ENCODE data around the gene PRUNE2.
"Not testable (repeated sequence)": the region's sequence is repeated elsewhere in the genome, so short reads cannot be mapped to it uniquely, and the experiment has no call there.

The PRUNE2 gene

GRCh38 chr9:76798527-76798926, 107.4 kb downstream of the PRUNE2 start:
- no peak for DNase-seq (ENCODE audit: low spot score)

GRCh38 chr9:76796296-76796695, 109.6 kb downstream of the PRUNE2 start:
- DNase-seq (ENCODE audit: low spot score), result no peak

GRCh38 chr9:76793784-76794431, 112.0 kb downstream of the PRUNE2 start:
- DNase-seq (ENCODE audit: low spot score), result no peak

DNA sequence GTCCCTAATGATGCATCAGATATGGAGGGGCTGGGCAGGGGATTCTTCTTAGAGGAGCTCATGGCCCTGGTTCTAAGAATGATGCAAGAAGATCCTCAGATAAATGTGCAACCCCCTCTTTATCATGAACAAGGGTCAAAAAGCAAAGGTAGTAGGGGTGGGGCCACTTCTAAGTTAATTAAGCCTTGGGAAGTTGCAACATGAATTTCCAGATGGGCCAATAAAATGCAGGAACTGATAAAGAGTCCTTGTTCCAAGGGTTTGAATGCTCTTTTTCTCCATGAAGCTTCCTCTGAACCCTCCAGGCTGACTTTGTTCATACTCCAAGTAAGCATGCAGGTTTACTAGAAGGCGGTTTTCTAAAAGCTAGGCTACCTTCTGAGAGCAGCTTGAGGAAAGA, 116.1 kb downstream of the PRUNE2 start:
- no peak for DNase-seq (ENCODE audit: low spot score)

GRCh38 chr9:76787677-76788076, 118.2 kb downstream of the PRUNE2 start:
- DNase-seq (ENCODE audit: low spot score), result no peak

GRCh38 chr9:76785501-76785900, 120.4 kb downstream of the PRUNE2 start:
- DNase-seq (ENCODE audit: low spot score), result no peak

DNA sequence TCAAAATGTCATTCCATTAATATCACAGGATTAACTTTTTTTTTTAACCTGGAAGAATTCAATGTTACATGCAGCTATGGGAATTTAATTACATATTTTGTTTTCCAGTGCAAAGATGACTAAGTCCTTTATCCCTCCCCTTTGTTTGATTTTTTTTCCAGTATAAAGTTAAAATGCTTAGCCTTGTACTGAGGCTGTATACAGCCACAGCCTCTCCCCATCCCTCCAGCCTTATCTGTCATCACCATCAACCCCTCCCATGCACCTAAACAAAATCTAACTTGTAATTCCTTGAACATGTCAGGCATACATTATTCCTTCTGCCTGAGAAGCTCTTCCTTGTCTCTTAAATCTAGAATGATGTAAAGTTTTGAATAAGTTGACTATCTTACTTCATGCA, 121.0 kb downstream of the PRUNE2 start:
- DNase-seq (ENCODE audit: low spot score), result no peak

GRCh38 chr9:76772686-76773445, 133.0 kb downstream of the PRUNE2 start:
- DNase-seq (ENCODE audit: low spot score), result no peak

- no peak for DNase-seq (ENCODE audit: low spot score)
These were observed 139.8 kb downstream of the PRUNE2 start for GRCh38 chr9:76766126-76766525.

DNA sequence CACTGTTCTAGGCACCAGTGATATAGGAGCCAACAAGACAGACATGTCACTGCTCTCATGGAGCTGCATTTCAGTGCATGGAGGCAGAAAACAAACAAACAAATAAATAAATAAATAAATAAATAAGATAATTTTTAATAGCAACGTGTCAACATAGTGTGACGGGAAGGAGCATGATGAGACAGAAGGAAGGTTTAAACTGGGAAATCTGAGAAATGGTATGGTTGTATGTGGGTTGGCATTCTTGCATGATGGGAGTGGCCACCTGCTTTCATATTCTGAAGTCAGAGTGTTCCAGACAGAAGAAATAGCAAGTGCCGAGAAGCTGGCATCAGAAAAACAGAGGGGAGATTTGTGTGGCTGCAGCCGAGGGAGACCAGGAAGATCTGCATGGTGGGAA, 141.8 kb downstream of the PRUNE2 start, which contains the start of gene PCA3:
Gene PCA3 (plus strand): TSS at position 301 of the 400 bp plus-strand sequence.
- DNase-seq (ENCODE audit: low spot score), result no peak

GRCh38 chr9:76761448-76761847, 144.5 kb downstream of the PRUNE2 start:
- peak; percentile 8 for DNase-seq (ENCODE audit: low spot score)

- DNase-seq (ENCODE audit: low spot score), result no peak
These were observed 146.2 kb downstream of the PRUNE2 start for GRCh38 chr9:76759732-76760131.

DNA sequence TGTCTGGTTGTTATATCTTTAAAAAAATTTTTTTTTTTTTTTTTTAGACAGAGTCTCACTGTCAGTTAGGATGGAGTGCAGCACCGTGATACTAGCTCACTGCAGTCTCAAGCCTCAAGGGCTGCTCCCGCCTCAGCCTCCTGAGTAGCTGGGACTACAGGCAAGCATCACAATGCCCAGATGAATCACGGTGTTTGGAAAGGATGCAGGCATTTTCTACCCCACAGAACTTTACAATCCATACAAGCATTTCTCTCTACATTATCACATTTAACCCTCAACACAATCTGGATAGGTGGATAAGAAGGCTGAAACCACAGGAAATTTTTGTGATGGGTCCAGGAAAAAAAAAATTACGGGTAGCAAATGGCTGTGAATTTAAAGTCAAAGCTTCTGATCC, 147.4 kb downstream of the PRUNE2 start:
- DNase-seq (ENCODE audit: low spot score), result no peak

GRCh38 chr9:76756941-76757673, 148.8 kb downstream of the PRUNE2 start:
- no peak for DNase-seq (ENCODE audit: low spot score)

DNA sequence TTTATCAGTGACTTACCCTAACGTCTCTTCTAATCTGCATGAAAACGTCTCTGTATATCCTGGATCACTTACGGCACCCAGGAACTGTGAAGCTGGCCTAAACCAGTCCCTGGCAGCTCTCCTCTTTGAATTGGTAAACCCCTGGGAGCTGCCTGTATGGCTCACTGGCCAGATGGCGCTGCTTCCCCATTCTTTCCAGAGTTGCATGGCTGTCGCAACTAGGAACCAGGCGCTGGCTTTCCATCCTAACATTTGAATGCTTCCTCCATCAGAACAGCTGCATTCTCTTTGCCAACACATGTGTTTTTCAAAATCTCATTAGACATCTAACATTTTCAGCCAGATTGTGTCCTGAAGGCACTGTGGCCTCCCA, 149.7 kb downstream of the PRUNE2 start:
- peak; percentile 66 for DNase-seq (ENCODE audit: low spot score)

GRCh38 chr9:76751001-76751400, 154.9 kb downstream of the PRUNE2 start:
- no peak for DNase-seq (ENCODE audit: low spot score)

DNA sequence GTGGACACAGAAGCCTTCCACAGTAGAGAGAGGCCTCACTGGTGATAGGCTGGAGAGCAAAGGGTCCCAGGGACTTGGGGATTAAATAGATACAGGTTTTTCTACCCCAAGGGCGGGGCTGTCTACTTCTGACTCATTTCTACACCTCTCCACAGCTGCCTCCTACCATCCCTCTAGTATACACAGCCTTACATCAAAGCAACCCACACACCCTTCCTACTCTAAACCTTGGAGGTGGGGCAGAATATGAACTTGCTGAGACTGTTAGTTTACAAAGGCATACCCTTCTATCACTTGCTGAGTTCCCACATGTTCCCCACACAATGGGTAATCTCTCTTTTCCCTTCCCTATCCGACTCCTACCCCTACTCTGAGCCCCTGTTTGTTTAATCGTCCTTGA, 161.6 kb downstream of the PRUNE2 start:
- DNase-seq (ENCODE audit: low spot score), result no peak

DNA sequence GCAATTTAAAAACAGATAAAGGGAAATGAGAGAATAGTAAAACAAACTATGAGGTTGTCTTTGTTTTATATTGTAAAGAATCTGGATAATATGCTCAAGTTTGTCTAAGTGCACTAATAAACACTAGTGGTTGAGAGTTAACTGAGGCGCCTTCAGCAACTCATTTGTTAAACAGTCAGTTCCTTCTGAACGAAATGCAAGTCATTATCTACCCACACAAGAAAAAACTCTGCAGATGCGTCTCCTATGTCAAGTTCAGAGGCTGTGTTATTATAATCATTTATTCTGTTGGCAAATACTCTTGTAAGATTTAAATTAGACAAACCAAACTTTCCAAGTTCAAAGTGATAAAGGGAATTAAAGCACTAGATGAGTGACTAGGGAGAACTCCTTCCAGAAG, 162.0 kb downstream of the PRUNE2 start:
- DNase-seq (ENCODE audit: low spot score), result no peak

DNA sequence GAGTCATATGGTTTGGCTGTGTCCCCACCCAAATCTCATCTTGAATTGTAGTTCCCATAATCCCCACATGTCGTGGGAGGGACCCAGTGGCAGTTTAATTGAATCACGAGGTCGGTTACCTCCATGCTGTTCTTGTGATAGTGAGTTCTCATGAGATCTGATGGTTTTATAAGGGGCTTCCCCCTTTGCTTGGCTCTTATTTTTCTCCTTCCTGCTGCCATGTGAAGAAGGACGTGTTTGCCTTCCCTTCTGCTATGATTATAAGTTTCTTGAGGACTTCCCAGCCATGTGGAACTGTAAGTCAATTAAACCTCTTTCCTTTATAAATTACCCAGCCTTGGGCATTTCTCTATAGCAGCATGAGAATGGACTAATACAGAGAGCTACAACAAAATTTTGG, 163.0 kb downstream of the PRUNE2 start:
- not testable (repeated sequence) for DNase-seq (ENCODE audit: low spot score)

DNA sequence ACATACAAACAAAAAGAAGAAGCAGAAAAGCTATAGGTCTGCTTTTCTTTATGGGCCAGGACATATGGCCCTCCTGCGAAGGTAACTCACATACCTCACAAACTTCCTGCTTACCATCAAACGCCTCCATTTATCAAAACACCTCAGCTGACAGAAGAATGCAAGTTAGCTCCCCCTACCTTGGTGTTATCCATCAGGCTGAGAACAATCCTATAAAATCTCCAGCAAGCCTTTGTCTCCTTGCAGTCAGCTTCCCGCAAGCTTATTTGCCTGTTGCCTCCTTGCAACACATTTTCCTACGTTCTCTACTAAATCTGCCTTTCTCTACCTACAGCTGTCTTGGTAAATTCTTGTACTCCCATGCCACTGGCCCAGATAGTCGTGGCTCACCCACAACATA, 164.4 kb downstream of the PRUNE2 start:
- DNase-seq (ENCODE audit: low spot score), result no peak

- DNase-seq (ENCODE audit: low spot score), result no peak
These were observed 167.5 kb downstream of the PRUNE2 start for GRCh38 chr9:76738402-76738801.

- no peak for DNase-seq (ENCODE audit: low spot score)
These were observed 168.6 kb downstream of the PRUNE2 start for GRCh38 chr9:76737154-76737902.
